GM21737 (cell line): ENCODE data around the gene SDK1.
"Not testable (repeated sequence)": the region's sequence is repeated elsewhere in the genome, so short reads cannot be mapped to it uniquely, and the experiment has no call there.

Experiments used
- ATAC-seq: cut with Tn5 transposase; IDR thresholded peaks from one replicate; pipeline ENCODE4 v1.9.1; 2021; ENCODE audit warnings: mild to moderate bottlenecking, moderate library complexity; ENCODE audit not compliant: unreplicated experiment

The SDK1 gene

GRCh38 chr7:4245135-4245865 lies 944.2 kb downstream of the SDK1 start:
- no peak for ATAC-seq

GRCh38 chr7:4245866-4246470 lies 944.9 kb downstream of the SDK1 start:
- ATAC-seq: no peak

GRCh38 chr7:4246536-4246935 lies 945.5 kb downstream of the SDK1 start:
- ATAC-seq: no peak

- no peak for ATAC-seq
These were observed 946.2 kb downstream of the SDK1 start for GRCh38 chr7:4247106-4247876.

GRCh38 chr7:4248295-4248694 lies 947.2 kb downstream of the SDK1 start:
- ATAC-seq: no peak

GRCh38 chr7:4249241-4249640 lies 948.2 kb downstream of the SDK1 start:
- ATAC-seq: no peak

GRCh38 chr7:4255336-4255735 lies 954.3 kb downstream of the SDK1 start:
- no peak for ATAC-seq

GRCh38 chr7:4256286-4256685 lies 955.2 kb downstream of the SDK1 start:
- ATAC-seq: no peak

GRCh38 chr7:4257146-4258111 lies 956.4 kb downstream of the SDK1 start:
- ATAC-seq: no peak

GRCh38 chr7:4260116-4260515 lies 959.1 kb downstream of the SDK1 start:
- not testable (repeated sequence) for ATAC-seq

- ATAC-seq: no peak
These were observed 960.0 kb downstream of the SDK1 start for GRCh38 chr7:4260867-4261600.

GRCh38 chr7:4261601-4261960 lies 960.5 kb downstream of the SDK1 start:
- ATAC-seq: no peak

GRCh38 chr7:4264206-4264605 lies 963.2 kb downstream of the SDK1 start:
- not testable (repeated sequence) for ATAC-seq

- no peak for ATAC-seq
These were observed 964.0 kb downstream of the SDK1 start for GRCh38 chr7:4265066-4265465.

GRCh38 chr7:4265676-4266075 lies 964.6 kb downstream of the SDK1 start:
- no peak for ATAC-seq

GRCh38 chr7:4266270-4267040 lies 965.4 kb downstream of the SDK1 start:
- ATAC-seq: no peak

- ATAC-seq: no peak
These were observed 966.4 kb downstream of the SDK1 start for GRCh38 chr7:4267341-4268039.

- ATAC-seq: no peak
These were observed 967.3 kb downstream of the SDK1 start for GRCh38 chr7:4268040-4268965.
